Activated CD8-positive, alpha-beta memory T cell treated with anti-CD3 and anti-CD28 coated beads, Interleukin-2, amount 50 U/mL, for 24 hours (primary cell): ENCODE measurements around the gene RPL37A.
A peak's percentile ranks its signal among the peaks of the same experiment; 100 is the strongest.

Experiments used
- DNase-seq: peaks from one replicate; pipeline ENCODE4 v3.0.0-alpha.2; 2020; ENCODE audit errors: extremely low read depth

RPL37A gene

DNA sequence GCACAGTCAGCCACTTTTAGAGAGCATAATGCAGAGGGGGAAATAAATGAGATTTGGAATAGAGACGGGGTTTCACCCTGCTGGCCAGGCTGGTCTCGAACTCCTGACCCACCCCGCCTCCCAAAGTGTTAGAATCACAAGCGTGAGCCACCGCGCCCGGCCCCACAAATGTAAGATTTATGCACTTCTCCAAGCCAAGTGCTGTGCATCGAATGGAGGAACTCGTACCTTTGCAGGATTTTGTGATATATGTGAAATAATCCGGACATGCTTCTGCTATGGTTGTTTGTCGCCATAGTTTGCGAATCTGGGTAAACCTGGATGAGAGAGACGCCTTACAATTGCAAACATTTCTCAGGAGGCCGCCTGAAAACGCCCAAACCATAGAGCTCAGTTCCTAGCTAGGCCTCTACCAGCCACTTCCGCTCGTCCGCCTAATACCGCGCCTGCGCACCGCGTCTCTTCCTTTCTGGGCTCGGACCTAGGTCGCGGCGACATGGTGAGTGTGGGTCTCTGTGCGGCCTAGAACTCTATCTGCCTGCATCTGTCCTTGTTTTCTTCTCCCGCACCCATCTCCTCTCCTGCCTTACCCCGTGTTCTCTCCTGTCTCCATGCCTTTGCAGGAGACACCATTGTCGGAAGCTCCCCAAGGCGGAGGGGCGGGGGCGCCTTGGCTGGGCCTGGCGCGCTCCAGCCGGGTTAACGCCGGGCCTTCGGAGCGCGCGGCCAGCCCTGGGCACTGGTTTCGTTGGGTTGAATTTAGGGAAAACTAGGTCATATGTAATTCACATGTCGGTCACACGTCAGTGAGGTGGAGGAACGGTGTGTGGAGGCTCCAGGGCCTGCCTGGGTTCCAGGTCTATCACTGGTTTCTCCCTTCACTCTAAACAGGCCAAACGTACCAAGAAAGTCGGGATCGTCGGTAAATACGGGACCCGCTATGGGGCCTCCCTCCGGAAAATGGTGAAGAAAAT, at the start of gene RPL37A:
Gene RPL37A, plus strand, starts transcription at position 466 of the 974 bp plus-strand sequence. Its CDS starts 31 bp downstream, at position 497.
- DNase-seq = peak; percentile 75

- DNase-seq = no peak
These were observed 48.3 kb upstream of the RPL37A start for GRCh38 chr2:216450346-216450745.

DNA sequence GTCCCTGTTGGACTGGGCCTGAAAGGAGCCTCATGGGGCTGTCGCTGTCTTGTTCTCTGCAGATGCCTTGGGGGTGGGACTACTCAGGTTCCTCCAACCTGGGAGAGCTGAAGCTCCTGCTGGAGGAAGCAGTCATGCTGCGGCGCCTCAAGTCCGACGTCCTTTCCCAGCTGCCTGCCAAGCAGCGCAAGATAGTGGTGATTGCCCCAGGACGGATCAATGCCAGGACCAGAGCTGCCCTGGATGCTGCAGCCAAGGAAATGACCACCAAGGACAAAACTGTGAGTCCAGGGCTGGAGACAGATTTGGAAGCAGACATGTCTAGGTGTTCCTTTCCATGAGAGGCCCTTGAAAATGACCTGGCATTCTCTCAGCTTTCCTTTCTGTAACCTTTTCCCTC, 47.9 kb upstream of the RPL37A start:
- no peak for DNase-seq

- no peak for DNase-seq
These were observed 44.6 kb upstream of the RPL37A start for GRCh38 chr2:216453955-216454614.

GRCh38 chr2:216463148-216463547, 35.5 kb upstream of the RPL37A start:
- no peak for DNase-seq

DNA sequence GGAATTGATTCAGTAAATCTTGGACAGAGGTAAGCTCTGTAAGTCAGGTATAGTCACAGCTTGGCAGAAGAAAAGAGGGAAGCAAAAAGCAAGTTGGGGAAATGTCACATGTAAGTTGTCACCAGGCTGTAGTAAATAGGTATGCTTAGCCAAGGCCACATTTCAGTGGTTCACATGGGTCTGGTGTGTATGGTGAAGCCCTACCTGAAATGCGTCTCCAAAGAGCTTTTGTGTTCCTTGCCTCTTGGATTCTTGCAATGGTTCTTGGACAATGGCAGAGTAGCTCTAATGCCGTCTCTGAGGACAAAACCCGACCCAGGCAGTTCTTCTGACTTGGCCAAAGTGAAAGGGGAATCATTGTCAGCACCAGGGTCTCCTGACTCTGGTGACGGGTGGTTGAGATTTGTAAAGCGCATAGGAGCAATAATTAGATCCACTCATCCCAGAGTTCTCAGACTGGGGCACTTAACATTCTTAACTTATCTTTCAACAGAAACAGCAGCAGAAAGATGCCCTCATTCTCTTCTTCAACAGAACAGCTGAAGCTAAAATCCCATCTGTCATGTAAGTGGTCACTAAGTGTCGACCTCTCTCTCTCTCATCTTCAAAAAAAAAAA, 34.4 kb upstream of the RPL37A start:
- DNase-seq = no peak

- no peak for DNase-seq
These were observed 33.0 kb upstream of the RPL37A start for GRCh38 chr2:216465579-216466195.

DNA sequence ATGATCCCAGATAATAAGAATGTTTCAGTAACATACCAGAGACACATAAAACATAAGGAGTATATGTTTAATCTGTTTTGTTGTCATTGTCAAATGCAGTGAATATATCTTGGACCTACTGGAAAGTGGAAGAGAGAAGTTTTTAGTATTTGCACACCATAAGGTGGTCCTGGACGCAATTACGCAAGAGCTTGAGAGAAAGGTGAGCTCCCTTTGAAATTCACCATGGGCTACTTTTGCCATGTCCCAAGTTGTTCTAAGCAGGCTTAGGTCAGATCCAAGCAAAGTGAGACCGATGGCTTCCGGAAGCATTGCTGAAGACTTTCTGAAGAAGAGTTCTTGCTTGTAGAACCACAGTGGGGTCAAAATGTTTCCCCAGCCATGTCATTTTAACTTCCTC, 30.8 kb upstream of the RPL37A start:
- DNase-seq = no peak

- DNase-seq = no peak
These were observed 29.0 kb upstream of the RPL37A start for GRCh38 chr2:216469661-216470060.

DNA sequence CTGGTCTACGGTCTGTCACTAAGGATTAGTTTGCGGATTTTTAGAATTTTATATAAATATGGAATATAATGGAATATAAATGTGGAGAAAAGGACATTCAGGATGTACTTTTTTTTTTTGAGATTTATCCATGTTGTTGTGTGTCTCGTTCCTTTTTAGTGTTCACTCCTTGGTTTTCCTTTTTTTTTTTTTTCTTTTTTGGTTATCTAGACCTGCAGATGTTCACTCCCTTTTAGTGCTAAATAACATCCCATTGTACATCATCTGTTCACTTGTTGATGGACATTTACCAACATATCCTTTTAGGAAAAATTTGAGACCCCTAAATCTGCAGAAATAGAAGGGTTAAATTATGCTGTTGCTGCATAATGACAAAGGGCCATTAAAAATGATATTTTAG, 25.5 kb upstream of the RPL37A start:
- no peak for DNase-seq

- DNase-seq = no peak
These were observed 23.5 kb upstream of the RPL37A start for GRCh38 chr2:216474925-216475670.

DNA sequence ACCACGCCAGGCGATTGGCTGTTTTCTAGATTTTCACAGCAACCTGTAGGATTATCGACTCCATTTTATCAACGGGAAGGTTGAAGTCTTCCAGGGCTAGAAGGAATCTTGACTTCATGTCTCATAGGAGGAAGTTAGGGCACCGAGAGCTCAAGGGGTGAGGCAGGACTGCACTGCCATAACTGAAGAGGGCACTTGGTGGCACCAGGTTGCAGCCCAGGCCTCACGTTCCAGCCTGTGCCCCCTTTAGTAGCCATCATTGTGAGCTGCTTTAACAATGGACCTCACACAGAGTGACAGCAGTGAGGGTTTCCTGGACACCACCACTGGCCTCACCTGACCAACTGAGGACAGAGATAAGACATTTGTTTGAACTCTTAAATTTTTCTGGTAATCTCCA, 22.9 kb upstream of the RPL37A start:
- DNase-seq = no peak

DNA sequence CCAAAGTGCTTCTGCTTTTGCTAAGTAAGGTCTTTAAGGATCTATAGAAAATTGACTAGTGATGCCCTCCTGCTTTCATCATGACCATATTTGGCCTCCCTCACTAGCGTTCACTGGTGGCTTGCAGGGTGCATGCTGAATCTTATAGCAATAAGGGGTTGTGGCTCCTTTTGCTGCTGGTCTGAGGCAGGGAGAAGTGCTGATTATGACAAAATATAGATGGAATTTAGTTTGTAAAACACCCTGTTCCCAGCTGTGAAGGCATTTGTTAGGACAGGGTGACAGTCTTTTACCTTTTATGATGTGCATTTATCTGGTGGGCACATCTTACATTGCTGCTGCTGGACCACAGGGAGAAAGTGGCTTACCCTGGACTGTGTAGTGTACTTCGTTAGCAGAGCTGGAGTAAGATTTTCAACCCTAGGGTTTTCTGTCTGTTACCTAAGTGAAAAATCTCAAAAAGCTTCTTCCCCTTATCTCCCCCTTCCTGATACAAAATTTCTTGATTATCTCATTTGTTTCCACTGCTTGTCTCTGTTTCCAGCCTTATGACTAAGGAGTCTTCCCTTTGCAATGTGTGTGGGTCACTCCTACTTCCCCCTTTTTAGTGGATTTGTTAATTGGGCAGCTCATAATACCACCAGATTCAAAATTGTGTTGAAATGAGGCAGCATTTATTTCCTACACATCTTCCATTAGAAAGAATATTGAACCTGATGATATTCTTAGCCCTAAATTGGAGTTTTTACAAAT, 21.2 kb upstream of the RPL37A start:
- no peak for DNase-seq

GRCh38 chr2:216478151-216478550, 20.5 kb upstream of the RPL37A start:
- DNase-seq = no peak

- no peak for DNase-seq
These were observed 19.9 kb upstream of the RPL37A start for GRCh38 chr2:216478791-216479190.

GRCh38 chr2:216480221-216480620, 18.4 kb upstream of the RPL37A start:
- DNase-seq = no peak

DNA sequence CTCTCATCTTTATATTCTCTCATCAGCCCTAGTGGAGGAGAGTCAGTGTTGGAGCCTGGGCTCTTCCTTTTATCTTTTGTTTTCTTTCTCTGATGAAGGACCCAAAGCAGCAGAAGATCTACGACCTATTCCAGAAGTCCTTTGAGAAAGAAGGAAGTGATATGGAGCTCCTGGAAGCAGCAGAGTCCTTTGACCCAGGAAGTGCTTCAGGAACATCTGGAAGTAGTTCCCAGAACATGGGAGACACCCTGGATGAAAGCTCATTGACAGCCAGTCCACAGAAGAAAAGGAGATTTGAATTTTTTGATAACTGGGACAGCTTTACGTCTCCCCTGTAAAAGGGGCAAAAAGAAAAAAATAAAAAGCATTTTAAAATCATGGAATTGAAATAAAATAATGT, 16.0 kb upstream of the RPL37A start:
- no peak for DNase-seq

GRCh38 chr2:216485237-216485636, 13.4 kb upstream of the RPL37A start:
- DNase-seq = no peak

DNA sequence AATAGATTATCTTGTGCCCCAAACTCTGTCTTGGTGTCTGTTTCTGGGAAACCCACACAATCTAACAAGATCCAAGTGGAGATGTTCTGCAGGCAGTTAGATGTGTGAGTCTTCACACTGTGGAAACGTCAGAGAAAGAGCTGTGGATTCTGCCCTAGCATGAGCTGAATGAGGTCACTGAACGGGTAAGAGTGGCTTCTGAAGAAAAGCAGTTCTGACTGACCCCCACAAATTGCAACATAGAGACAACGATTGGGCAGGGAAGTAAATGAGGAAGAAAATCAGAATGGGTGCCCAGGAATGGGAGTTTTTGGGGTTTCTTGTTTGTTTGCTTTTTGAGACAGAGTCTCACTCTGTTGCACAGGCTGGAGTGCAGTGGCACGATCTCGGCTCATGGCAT, 12.9 kb upstream of the RPL37A start:
- no peak for DNase-seq

- DNase-seq = no peak
These were observed 12.4 kb upstream of the RPL37A start for GRCh38 chr2:216486271-216486670.

- DNase-seq = no peak
These were observed 11.9 kb upstream of the RPL37A start for GRCh38 chr2:216486708-216487107.
